Tibial nerve (tissue), 3 donors: ENCODE data around the gene PLPP4.

ENCODE experiments used
- CTCF ChIP-seq, 5 experiments: fragments of 200-600 bp in 3 of 5; fragments of 450-650 bp in 2 of 5; sonication (generic) in 3 of 5; IDR thresholded peaks; one replicate each; pipeline ENCODE4 v1.5.1; 2016 to 2019; ENCODE audit warnings: antibody characterized with exemption in 5 of 5, mild to moderate bottlenecking in 3 of 5, moderate library complexity in 2 of 5
- POLR2A ChIP-seq, 2 donors: fragments of 450-650 bp; IDR thresholded peaks; one replicate each; pipeline ENCODE4 v1.6.1; 2017; ENCODE audit warnings: antibody characterized with exemption in 2 of 2, mild to moderate bottlenecking in 2 of 2, moderate library complexity in 2 of 2

GRCh38 chr10:120600871-120601649, 144.0 kb downstream of the PLPP4 start:
- TF ChIP-seq CTCF (IDR thresholded peaks at IDR 0.05) (no peak), POLR2A (IDR thresholded peaks at IDR 0.05) (no peak)
